Neutrophil (primary cell): Measurements from ENCODE around the gene CNST.
"Not testable (repeated sequence)": the region's sequence is repeated elsewhere in the genome, so short reads cannot be mapped to it uniquely, and the experiment has no call there.

Experiments used
- H3K27ac ChIP-seq: fragments of 200-600 bp; sonication (generic); 2 replicates; pipeline ENCODE4 v1.5.1; 2016; ENCODE audit warnings: mild to moderate bottlenecking, moderate library complexity
- H3K27me3 ChIP-seq: fragments of 200-600 bp; sonication (generic); 2 replicates; pipeline ENCODE4 v1.6.0; 2016; ENCODE audit warnings: mild to moderate bottlenecking
- H3K36me3 ChIP-seq: fragments of 200-600 bp; sonication (generic); 2 replicates; pipeline ENCODE4 v1.5.1; 2017
- H3K4me1 ChIP-seq, 2 experiments: fragments of 200-600 bp in 1 of 2; sonication (generic) in 1 of 2; 1 replicate in 1 of 2; 2 replicates in 1 of 2; pipeline versions ENCODE4 v1.5.1 to v1.6.1; 2013 to 2016; ENCODE audit warnings: low read depth in 1 of 2, low read length in 1 of 2, mild to moderate bottlenecking in 1 of 2, moderate library complexity in 1 of 2; ENCODE audit not compliant: control insufficient read depth in 1 of 2, insufficient read depth in 1 of 2
- H3K4me3 ChIP-seq, 2 experiments: fragments of 200-600 bp in 1 of 2; sonication (generic) in 1 of 2; 1 replicate in 1 of 2; 2 replicates in 1 of 2; pipeline ENCODE4 v1.5.1; 2013 to 2016; ENCODE audit warnings: low read depth in 1 of 2, low read length in 1 of 2, mild to moderate bottlenecking in 1 of 2, moderate library complexity in 1 of 2
- H3K9me3 ChIP-seq: fragments of 200-600 bp; sonication (generic); 2 replicates; pipeline ENCODE4 v1.5.1; 2016
- TF ChIP-seq, protein P1 (sequence below): fragments of 200-600 bp; sonication (generic); IDR thresholded peaks from 2 replicates; pipeline ENCODE4 v1.5.1; 2016; ENCODE audit warnings: antibody characterized with exemption

Gene CNST

DNA sequence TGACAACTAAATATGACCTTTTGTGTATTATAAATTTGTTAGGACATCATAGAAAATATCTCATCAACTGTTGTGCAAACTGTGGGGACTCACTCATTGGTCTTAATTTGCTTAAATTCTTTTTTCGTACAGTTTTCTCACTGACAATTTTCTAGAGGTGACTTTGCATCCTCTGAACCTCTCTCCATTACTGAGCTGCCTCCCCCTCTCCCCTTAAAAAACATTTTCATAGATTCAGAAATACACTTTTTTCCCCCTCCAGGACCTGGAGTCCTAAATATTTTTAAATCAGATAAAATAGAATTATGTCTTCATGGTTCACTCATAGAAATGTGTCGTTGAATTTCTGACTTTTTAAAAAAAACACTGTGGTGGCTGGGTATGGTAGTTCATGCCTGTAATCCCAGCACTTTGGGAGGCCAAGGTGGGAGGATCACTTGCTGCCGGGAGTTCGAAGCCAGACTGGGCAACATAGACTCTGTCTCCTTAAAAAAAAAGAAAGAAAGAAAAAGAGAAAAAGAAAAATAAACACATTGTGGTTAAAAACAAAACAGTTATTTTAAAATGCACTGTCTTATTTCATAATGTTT is 1.5 kb downstream of the CNST start:
- Histone ChIP-seq H3K9me3 (no peaks in the 10 kb centered on the region), H3K27ac (peak overlapping the region; percentile 92), H3K4me1 (peaks cover 42 to 48% of the 10 kb centered on the region in 2 experiments), H3K27me3 (no peaks in the 10 kb centered on the region), H3K36me3 (no peaks in the 10 kb centered on the region), H3K4me3 (peak overlapping the region in 1 of 2 experiments; percentile 97)
- TF ChIP-seq, protein P1, sequence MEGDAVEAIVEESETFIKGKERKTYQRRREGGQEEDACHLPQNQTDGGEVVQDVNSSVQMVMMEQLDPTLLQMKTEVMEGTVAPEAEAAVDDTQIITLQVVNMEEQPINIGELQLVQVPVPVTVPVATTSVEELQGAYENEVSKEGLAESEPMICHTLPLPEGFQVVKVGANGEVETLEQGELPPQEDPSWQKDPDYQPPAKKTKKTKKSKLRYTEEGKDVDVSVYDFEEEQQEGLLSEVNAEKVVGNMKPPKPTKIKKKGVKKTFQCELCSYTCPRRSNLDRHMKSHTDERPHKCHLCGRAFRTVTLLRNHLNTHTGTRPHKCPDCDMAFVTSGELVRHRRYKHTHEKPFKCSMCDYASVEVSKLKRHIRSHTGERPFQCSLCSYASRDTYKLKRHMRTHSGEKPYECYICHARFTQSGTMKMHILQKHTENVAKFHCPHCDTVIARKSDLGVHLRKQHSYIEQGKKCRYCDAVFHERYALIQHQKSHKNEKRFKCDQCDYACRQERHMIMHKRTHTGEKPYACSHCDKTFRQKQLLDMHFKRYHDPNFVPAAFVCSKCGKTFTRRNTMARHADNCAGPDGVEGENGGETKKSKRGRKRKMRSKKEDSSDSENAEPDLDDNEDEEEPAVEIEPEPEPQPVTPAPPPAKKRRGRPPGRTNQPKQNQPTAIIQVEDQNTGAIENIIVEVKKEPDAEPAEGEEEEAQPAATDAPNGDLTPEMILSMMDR: no peak

DNA sequence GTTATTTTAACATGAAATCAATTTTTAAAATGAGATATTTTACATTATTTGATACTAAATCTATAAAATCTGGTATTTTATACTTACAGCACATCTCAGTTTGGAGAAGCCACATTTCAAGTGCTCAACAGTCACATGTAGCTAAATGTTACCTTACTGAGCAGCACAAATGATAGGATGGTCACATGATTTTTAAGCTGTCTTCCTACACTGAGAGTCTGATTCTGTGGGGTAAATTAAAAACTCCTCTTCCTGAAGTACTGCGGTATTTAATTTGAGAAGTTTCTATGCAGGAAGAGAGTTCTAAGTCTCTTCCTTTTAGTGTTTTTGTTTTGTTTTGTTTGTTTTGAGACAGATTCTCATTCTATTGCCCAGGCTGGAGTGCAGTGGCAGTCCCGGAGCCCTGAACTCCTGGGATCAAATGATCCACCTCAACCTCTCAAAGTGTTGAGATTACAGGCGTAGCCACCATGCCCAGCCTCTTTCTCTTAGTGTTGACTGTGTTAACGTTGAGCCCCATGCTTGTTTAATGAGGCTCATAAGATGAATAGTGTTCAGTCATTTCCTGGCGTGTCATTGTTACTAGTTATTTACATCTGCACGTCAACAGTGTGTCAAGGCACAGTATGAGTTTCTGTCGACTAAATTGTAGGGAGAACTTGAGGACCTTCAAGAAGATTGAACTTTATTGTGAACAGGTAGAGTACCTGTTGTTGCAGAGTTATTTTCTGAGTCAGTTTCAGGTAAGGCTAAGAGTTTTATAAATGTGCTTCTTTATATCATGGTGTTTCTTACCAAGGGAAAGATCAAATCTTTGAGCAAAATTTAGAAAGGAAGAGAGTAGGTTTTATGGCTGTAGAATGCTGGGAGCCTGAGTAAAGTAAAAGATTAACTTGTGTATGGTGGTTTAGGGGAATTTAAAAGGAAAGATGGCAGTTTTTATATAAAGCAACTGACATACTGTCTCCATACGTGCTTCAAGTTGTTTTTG is 3.3 kb downstream of the CNST start:
- Histone ChIP-seq H3K4me3 (no peak overlapping the region), H3K9me3 (no peaks in the 10 kb centered on the region), H3K27me3 (no peaks in the 10 kb centered on the region), H3K36me3 (no peaks in the 10 kb centered on the region), H3K4me1 (peaks cover 53 to 63% of the 10 kb centered on the region in 2 experiments), H3K27ac (peak overlapping the region; percentile 29)
- TF ChIP-seq, protein P1: no peak

DNA sequence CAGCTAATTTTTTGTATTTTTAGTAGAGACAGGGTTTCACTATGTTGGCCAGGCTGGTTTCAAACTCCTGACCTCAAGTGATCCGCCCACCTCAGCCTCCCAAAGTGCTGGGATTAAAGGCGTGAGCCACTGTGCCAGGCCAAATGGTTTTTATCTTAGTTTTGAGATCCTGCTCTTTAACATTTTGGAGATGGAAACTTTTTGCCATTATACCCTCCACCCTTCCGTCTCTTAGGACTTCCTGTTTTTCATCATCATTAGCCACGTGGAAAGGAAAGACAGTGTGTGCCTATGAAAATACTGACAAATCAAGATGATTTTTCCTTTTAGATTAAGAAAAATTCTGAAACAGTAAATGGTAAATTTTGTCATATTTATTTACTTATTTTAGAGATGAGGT is 5.1 kb downstream of the CNST start:
- not testable (repeated sequence) for H3K36me3 ChIP-seq, H3K27me3 ChIP-seq, H3K4me3 ChIP-seq, H3K9me3 ChIP-seq
- Histone ChIP-seq H3K27ac (peak overlapping the region; percentile 51), H3K4me1 (peaks cover 42 to 52% of the 10 kb centered on the region in 2 experiments)

DNA sequence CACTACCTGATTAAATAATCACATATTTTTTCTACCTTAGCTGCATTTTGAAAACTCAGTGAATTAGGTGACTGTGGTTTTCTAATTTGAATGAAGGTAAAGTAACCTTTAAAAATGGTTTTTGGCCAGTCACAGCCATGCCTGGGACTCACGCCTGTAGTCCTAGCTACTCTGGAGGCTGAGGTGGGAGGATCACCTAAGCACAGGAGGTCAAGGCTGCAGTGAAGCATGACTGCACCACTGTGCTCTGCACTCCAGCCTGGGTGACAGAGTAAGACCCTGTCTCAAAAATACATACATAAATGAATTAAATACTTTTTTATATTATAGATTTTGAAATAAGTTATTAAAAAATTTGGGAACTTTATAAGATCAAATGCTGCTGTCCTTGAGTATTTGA is 5.7 kb downstream of the CNST start:
- TF ChIP-seq, protein P1: no peak
- peaks cover 38 to 53% of the 10 kb centered on the region in 2 experiments for H3K4me1 ChIP-seq
- H3K27ac ChIP-seq: no peak overlapping the region
- H3K36me3 ChIP-seq: no peaks in the 10 kb centered on the region
- H3K4me3 ChIP-seq: no peak overlapping the region
- H3K27me3 ChIP-seq: no peaks in the 10 kb centered on the region
- H3K9me3 ChIP-seq: no peaks in the 10 kb centered on the region

DNA sequence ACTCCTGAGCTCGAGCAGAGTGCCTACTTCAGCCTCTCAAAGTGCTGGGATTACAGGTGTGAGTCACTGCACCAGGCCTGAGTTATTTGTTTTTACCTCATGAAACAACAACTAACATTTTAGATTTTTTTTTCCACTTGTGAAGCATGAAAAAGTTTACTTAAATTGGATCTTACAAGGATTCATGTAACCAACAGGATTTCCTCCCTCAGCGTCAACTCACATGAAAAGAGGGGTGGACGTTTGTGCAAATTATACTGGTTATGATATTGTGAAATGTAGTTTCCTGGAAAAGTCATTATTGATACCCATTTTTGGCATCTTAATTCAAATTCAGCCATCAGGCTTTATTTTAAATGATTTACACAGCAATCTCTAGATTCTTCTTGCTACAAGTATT is 6.5 kb downstream of the CNST start:
- Histone ChIP-seq H3K27ac (no peak overlapping the region), H3K4me1 (peaks cover 29 to 49% of the 10 kb centered on the region in 2 experiments), H3K9me3 (no peaks in the 10 kb centered on the region), H3K27me3 (no peaks in the 10 kb centered on the region), H3K36me3 (no peaks in the 10 kb centered on the region), H3K4me3 (no peak overlapping the region)
- TF ChIP-seq, protein P1: no peak

DNA sequence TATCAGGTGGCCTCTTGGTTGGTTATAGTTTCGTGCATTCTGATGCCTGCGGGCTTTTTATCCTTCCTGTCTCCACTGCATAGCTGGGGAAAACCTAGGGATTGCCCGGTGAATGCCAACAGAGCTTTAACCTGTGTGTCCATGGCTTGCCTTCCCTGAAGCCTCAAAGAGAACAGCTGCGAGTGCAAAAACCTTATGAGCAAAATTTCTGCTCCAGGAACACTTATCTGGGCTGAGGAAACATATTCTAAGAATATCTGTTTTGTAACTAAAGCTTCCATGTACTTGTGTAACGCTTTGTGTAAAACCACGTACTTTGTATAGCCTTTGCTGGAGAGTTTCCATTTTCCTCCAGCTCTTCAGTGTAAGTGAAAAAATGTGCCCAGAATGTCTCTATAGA is 7.2 kb downstream of the CNST start:
- peaks cover 28 to 48% of the 10 kb centered on the region in 2 experiments for H3K4me1 ChIP-seq
- TF ChIP-seq, protein P1: no peak
- H3K36me3 ChIP-seq: no peaks in the 10 kb centered on the region
- H3K9me3 ChIP-seq: no peaks in the 10 kb centered on the region
- H3K27me3 ChIP-seq: no peaks in the 10 kb centered on the region
- no peak overlapping the region for H3K4me3 ChIP-seq
- H3K27ac ChIP-seq: peak overlapping the region; percentile 44
